KBM-7 (cell line): ENCODE results near the gene KCNJ3.

ENCODE experiments used
- DNase-seq: peaks from one replicate; pipeline ENCODE4 v3.0.0-alpha.2; 2015
- in situ Hi-C: fragments of 300-500 bp; cut with MboI; formaldehyde crosslinking; loops from 2 replicates; pipeline ENCODE4 v1.14.3; 2020; ENCODE audit warnings: low sequenced_read_pairs, low pct_unique_long_range_greater_than_20kb, mixed read lengths

KCNJ3 gene

GRCh38 chr2:154700136-154700535 lies 1.6 kb downstream of the KCNJ3 start:
- no peak for DNase-seq
- in situ Hi-C loops = no loop called here

GRCh38 chr2:154704991-154705390 lies 6.5 kb downstream of the KCNJ3 start:
- no peak for DNase-seq
- in situ Hi-C loops = no loop called here

GRCh38 chr2:154706660-154707059 lies 8.2 kb downstream of the KCNJ3 start:
- DNase-seq = no peak
- in situ Hi-C loops = no loop called here

- in situ Hi-C loops = no loop called here
- no peak for DNase-seq
Observed at GRCh38 chr2:154707994-154708575, 9.6 kb downstream of the KCNJ3 start.

GRCh38 chr2:154709215-154709614 lies 10.7 kb downstream of the KCNJ3 start:
- DNase-seq = no peak

GRCh38 chr2:154710078-154710477 lies 11.6 kb downstream of the KCNJ3 start:
- no peak for DNase-seq
- in situ Hi-C loops = no loop called here

More at GRCh38 chr2:154709215-154709614, 10.7 kb downstream of the KCNJ3 start:
- in situ Hi-C loops = no loop called here

- no peak for DNase-seq
Observed at GRCh38 chr2:154710685-154711084, 12.2 kb downstream of the KCNJ3 start.

GRCh38 chr2:154713675-154714074 lies 15.2 kb downstream of the KCNJ3 start:
- in situ Hi-C loops = no loop called here
- DNase-seq = no peak

More at GRCh38 chr2:154710685-154711084, 12.2 kb downstream of the KCNJ3 start:
- in situ Hi-C loops = no loop called here

GRCh38 chr2:154720651-154721050 lies 22.2 kb downstream of the KCNJ3 start:
- in situ Hi-C loops = no loop called here
- DNase-seq = no peak

GRCh38 chr2:154724194-154724797 lies 25.8 kb downstream of the KCNJ3 start:
- in situ Hi-C loops = no loop called here
- no peak for DNase-seq

- DNase-seq = no peak
- in situ Hi-C loops = no loop called here
Observed at GRCh38 chr2:154740361-154740760, 41.9 kb downstream of the KCNJ3 start.

GRCh38 chr2:154758871-154759270 lies 60.4 kb downstream of the KCNJ3 start:
- in situ Hi-C loops = no loop called here
- no peak for DNase-seq

GRCh38 chr2:154762638-154763037 lies 64.1 kb downstream of the KCNJ3 start:
- DNase-seq = no peak
- in situ Hi-C loops = no loop called here

GRCh38 chr2:154771664-154772284 lies 73.3 kb downstream of the KCNJ3 start:
- DNase-seq = no peak
- in situ Hi-C loops = no loop called here

- in situ Hi-C loops = no loop called here
- DNase-seq = no peak
Observed at GRCh38 chr2:154776825-154777224, 78.3 kb downstream of the KCNJ3 start.

- DNase-seq = no peak
- in situ Hi-C loops = no loop called here
Observed at GRCh38 chr2:154794406-154794805, 95.9 kb downstream of the KCNJ3 start.

- in situ Hi-C loops = no loop called here
- no peak for DNase-seq
Observed at GRCh38 chr2:154795651-154796050, 97.2 kb downstream of the KCNJ3 start.

- in situ Hi-C loops = no loop called here
- DNase-seq = no peak
Observed at GRCh38 chr2:154804451-154804850, 106.0 kb downstream of the KCNJ3 start.

- no peak for DNase-seq
- in situ Hi-C loops = no loop called here
Observed at GRCh38 chr2:154813636-154814035, 115.1 kb downstream of the KCNJ3 start.

- DNase-seq = no peak
- in situ Hi-C loops = no loop called here
Observed at GRCh38 chr2:154814856-154815255, 116.4 kb downstream of the KCNJ3 start.

GRCh38 chr2:154825358-154825757 lies 126.9 kb downstream of the KCNJ3 start:
- in situ Hi-C loops = no loop called here
- no peak for DNase-seq
